ENCODE measurements around the gene FMO5.
"Not testable (repeated sequence)": the region's sequence is repeated elsewhere in the genome, so short reads cannot be mapped to it uniquely, and the experiment has no call there.

FMO5 gene

GRCh38 chr1:147225193-147225730 is at the start of gene FMO5:
FMO5 (minus strand) TSS chr1:147225339; CDS start chr1:147225029, 310 bp downstream.
- peak; percentile 73 for DNase-seq

GRCh38 chr1:147273409-147274336 is 48.5 kb upstream of the FMO5 start:
- no peak for DNase-seq

- DNase-seq: no peak
These were observed 46.9 kb upstream of the FMO5 start for GRCh38 chr1:147272042-147272441.

- DNase-seq: no peak
These were observed 45.6 kb upstream of the FMO5 start for GRCh38 chr1:147270721-147271120.

- DNase-seq: no peak
These were observed 42.6 kb upstream of the FMO5 start for GRCh38 chr1:147267711-147268110.

- DNase-seq: no peak
These were observed 41.2 kb upstream of the FMO5 start for GRCh38 chr1:147266381-147266780.

GRCh38 chr1:147264158-147264768 is 39.1 kb upstream of the FMO5 start:
- DNase-seq: no peak

- no peak for DNase-seq
These were observed 35.8 kb upstream of the FMO5 start for GRCh38 chr1:147260956-147261355.

- DNase-seq: no peak
These were observed 27.4 kb upstream of the FMO5 start for GRCh38 chr1:147252540-147252939.

GRCh38 chr1:147247656-147248238 is 22.6 kb upstream of the FMO5 start:
- no peak for DNase-seq

- no peak for DNase-seq
These were observed 21.9 kb upstream of the FMO5 start for GRCh38 chr1:147246910-147247655.

GRCh38 chr1:147246044-147246690 is 21.0 kb upstream of the FMO5 start:
- DNase-seq: no peak

- DNase-seq: no peak
These were observed 20.5 kb upstream of the FMO5 start for GRCh38 chr1:147245586-147246021.

- no peak for DNase-seq
These were observed 20.0 kb upstream of the FMO5 start for GRCh38 chr1:147245129-147245528.

GRCh38 chr1:147243841-147244240 is 18.7 kb upstream of the FMO5 start:
- DNase-seq: no peak

GRCh38 chr1:147243228-147243685 is 18.1 kb upstream of the FMO5 start:
- peak; percentile 72 for DNase-seq

- DNase-seq: peak; percentile 96
These were observed 17.5 kb upstream of the FMO5 start, which contains the start of gene CHD1L for GRCh38 chr1:147242449-147243227. CHD1L (plus strand) TSS chr1:147242684; CDS start chr1:147242704, 20 bp downstream.

- DNase-seq: no peak
These were observed 16.9 kb upstream of the FMO5 start for GRCh38 chr1:147241934-147242448.

GRCh38 chr1:147240131-147240721 is 15.1 kb upstream of the FMO5 start:
- not testable (repeated sequence) for DNase-seq
